Ovary (tissue), 9 donors: ENCODE data around the gene MLX. TPM values are rescaled to one million over a fixed set of nuclear protein-coding genes. Genes with fewer than 3 reads are reported as not detected.

Source experiments
- DNase-seq, 5 donors: peaks; one replicate each; pipeline ENCODE4 v3.0.0-alpha.2; 2019 to 2020
- H3K27ac ChIP-seq, 2 donors: fragments of 200-600 bp; one replicate each; pipeline versions ENCODE4 v1.5.1 to v1.8.0; 2019 to 2022
- H3K27me3 ChIP-seq: fragments of 200-600 bp; one replicate; pipeline ENCODE4 v1.8.0; 2022
- H3K36me3 ChIP-seq: fragments of 200-600 bp; sonication (generic); one replicate; pipeline ENCODE4 v1.5.1; 2019
- H3K4me1 ChIP-seq: one replicate; pipeline ENCODE4 v1.8.1; 2013; ENCODE audit warnings: mild to moderate bottlenecking, moderate library complexity; ENCODE audit not compliant: insufficient read depth
- H3K4me3 ChIP-seq: fragments of 200-600 bp; sonication (generic); one replicate; pipeline ENCODE4 v1.5.1; 2017
- H3K9me3 ChIP-seq, 2 donors: fragments of 200-600 bp in 1 of 2; sonication (generic) in 1 of 2; one replicate each; pipeline versions ENCODE4 v1.5.1 to v1.8.1; 2013 to 2019; ENCODE audit warnings: mild to moderate bottlenecking in 1 of 2, moderate library complexity in 1 of 2
- CTCF ChIP-seq, 3 donors: fragments of 450-650 bp in 2 of 3; fragments of 200-600 bp in 1 of 3; IDR thresholded peaks; one replicate each; pipeline versions ENCODE4 v1.5.1 to v1.8.0; 2016 to 2022; ENCODE audit warnings: antibody characterized with exemption in 3 of 3, mild to moderate bottlenecking in 1 of 3
- EP300 ChIP-seq: sonication (generic); formaldehyde crosslinking; IDR thresholded peaks from one replicate; pipeline ENCODE4 v1.6.1; 2017; ENCODE audit warnings: antibody characterized with exemption
- POLR2A ChIP-seq: fragments of 450-650 bp; IDR thresholded peaks from one replicate; pipeline ENCODE4 v1.6.1; 2017; ENCODE audit warnings: antibody characterized with exemption, mild to moderate bottlenecking, moderate library complexity
- WGBS, 3 donors: extraction: QIAGEN DNeasy Blood & Tissue Kit in 1 of 3; methylation state at CpG; one replicate each; pipeline versions ENCODE4 v1.1.5 to v1.1.7; 2013 to 2017; 5-methylcytosine and 5-hydroxymethylcytosine counted together
- intact Hi-C, 4 donors: fragments of 100-400 bp; cut with DNase I; formaldehyde crosslinking; loops; one replicate each; pipeline versions ENCODE4 v1.11.0 to v1.15.1; 2022 to 2023
- polyA plus RNA-seq, 2 donors: library from polyadenylated mRNA; stranded (reverse); fragments of 200-250 nt in 1 of 2; fragments of 350-450 nt in 1 of 2; fragmentation: Illumina TruSeq in 1 of 2; extraction: RNeasy Lipid Tissue Mini Kit (QIAGEN cat#74804) in 1 of 2; gene quantifications; one replicate each; pipeline ENCODE4 v1.2.3, GENCODE V29; 2013 to 2014
- total RNA-seq, 7 donors: library from RNA; depleted of rRNA in 2 of 7; stranded (reverse); fragments of >200 nt in 2 of 7; fragmentation: NEBNext Ultra II Directional in 3 of 7; extraction: Animal tissue kit (Norgen Biotek cat#: 25700) in 3 of 7; gene quantifications; one replicate each; pipeline versions ENCODE4 v1.1.0 to v1.2.4, GENCODE V29; 2016 to 2023
- donor health status: DM: no; HTN: no; CAD: no; lungs with moderate emphysema.
- donor health status: DM: no; HTN: no; CAD: no.
- donor health status: Bipolar disorder and iron deficiency.
- donor health status: DM: yes; HTN: yes; CAD: no.
- donor health status: DM: no; HTN: no; CAD: no.
- donor health status: DM: yes; HTN: yes; CAD: no.

The MLX gene
- total and polyA plus RNA-seq, 9 donors: 16.5 to 50.8 (median 24.4) TPM

DNA sequence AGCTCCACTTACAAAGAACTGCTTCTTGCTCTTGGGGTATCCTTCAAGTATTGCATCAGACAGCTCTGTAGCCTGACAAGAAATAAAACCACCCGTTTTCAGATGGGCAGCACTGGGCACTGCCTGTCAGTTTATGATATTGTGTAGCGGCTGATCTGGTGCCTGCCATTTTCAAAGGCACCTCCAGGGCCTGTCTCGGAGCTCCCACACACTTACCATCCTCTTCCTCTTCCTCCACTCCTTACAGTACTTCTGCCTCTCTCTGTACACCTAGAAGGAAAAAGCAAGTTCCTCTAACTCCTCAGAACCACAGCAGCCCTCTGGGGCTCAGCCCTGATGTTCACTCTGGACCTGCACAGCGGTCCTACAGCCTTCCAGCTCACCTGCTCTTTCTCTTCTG, 6.2 kb downstream of the MLX start:
- intact Hi-C loops: no loop called here
- TF ChIP-seq EP300 (no peak), POLR2A (no peak), CTCF (IDR thresholded peaks at IDR 0.05) (no peak)
- H3K4me1 ChIP-seq: peaks cover 4% of the 10 kb centered on the region
- H3K36me3 ChIP-seq: no peaks in the 10 kb centered on the region
- 73 to 82% (median 79%) methylated on average over 4 of the region's 4 CpGs for whole genome bisulfite sequencing, 3 donors
- H3K27ac ChIP-seq: no peak overlapping the region
- no peak overlapping the region for H3K4me3 ChIP-seq
- H3K9me3 ChIP-seq: no peaks in the 10 kb centered on the region
- no peak for DNase-seq
- H3K27me3 ChIP-seq: no peaks in the 10 kb centered on the region

DNA sequence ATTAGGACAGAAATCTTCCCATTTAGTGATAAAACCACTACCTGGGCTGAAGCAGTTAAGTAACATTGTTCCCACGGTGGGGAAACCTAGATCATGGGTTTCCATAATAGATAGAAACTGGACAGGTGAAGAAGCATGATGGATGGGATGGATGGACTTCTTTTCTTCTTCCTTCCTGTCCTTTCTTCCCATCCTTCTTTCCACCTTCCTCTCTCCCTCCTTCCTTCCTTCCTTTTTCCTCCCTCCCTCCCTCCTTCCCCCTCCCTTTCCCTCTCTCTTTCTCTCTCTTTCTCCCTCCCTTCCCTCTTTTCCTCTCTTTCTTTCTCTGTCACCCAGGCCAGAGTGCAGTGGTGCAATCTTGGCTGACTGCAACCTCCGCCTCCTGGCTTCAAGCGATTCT, 7.6 kb downstream of the MLX start:
- Histone ChIP-seq H3K4me3 (no peak overlapping the region), H3K27ac (no peak overlapping the region), H3K36me3 (no peaks in the 10 kb centered on the region), H3K27me3 (no peaks in the 10 kb centered on the region), H3K4me1 (peaks cover 4% of the 10 kb centered on the region), H3K9me3 (no peaks in the 10 kb centered on the region)
- TF ChIP-seq POLR2A: no peak
- intact Hi-C loops: no loop called here
- DNase-seq: no peak
- 70 to 85% (median 76%) methylated on average over 3 of the region's 3 CpGs for WGBS, 3 donors

DNA sequence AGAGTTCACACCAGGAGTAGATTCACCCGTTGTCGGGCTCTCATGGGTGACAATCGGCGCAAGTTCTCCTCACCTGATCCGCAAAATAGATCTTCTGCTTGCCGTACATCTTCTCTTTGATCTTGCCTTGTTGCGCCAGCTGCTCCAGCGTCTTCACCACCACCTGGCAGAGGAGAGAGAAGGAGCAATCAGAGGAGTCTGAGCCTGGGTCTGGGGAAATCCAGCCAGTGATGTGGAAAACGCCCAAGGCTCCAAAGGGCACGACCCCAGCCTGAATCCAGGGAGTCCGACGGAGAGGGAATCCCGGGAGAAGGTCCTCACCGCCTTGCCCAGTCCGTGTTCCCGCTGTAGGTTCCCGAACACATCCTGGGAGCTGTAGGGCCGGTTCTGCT, 10.2 kb downstream of the MLX start:
- WGBS, 3 donors: 3 to 4% (median 3%) methylated on average over 18 of the region's 18 CpGs
- H3K4me1 ChIP-seq: peaks cover 4% of the 10 kb centered on the region
- no peaks in the 10 kb centered on the region for H3K27me3 ChIP-seq
- DNase-seq: no peak
- no peaks in the 10 kb centered on the region for H3K9me3 ChIP-seq
- peak overlapping the region; percentile 65 for H3K4me3 ChIP-seq
- intact Hi-C loops: loop anchor here in 2 of 4 donors (1.0 to 5.0 kb wide), 3 partner anchors 100 to 605 kb away; partner anchors contain the start of genes CCR10 (in 1 of the 2) and CNTNAP1 (in 1 of the 2)
- no peak overlapping the region for H3K27ac ChIP-seq
- TF ChIP-seq CTCF (IDR thresholded peaks at IDR 0.05): no peak
- no peak for TF ChIP-seq POLR2A
- no peak for TF ChIP-seq EP300
- H3K36me3 ChIP-seq: no peaks in the 10 kb centered on the region

- Histone ChIP-seq H3K4me1 (peaks cover 4% of the 10 kb centered on the region), H3K9me3 (no peaks in the 10 kb centered on the region), H3K36me3 (no peaks in the 10 kb centered on the region), H3K27me3 (no peaks in the 10 kb centered on the region), H3K4me3 (peak within 1 kb of the TSS; percentile 65), H3K27ac (peak within 1 kb of the TSS in 1 of 2 donors; percentile 78)
- intact Hi-C loops: loop anchor here in 3 of 4 donors (1.0 to 5.0 kb wide), 4 partner anchors 100 to 605 kb away; partner anchors contain the start of genes CCR10 (in 1 of the 3) and CNTNAP1 (in 1 of the 3)
- peak; percentile 39 for TF ChIP-seq POLR2A
- peak in 2 of 3 donors; percentile 15 to 46 for TF ChIP-seq CTCF (IDR thresholded peaks at IDR 0.05)
- no peak for TF ChIP-seq EP300
- DNase-seq: peak; percentile 93 to 96 (median 94)
- 0 to 1% (median 0%) methylated on average over 32 to 52 of the region's 52 CpGs for WGBS, 3 donors
Observed at GRCh38 chr17:42577532-42578281, 10.8 kb downstream of the MLX start, which contains the start of gene PSMC3IP. Gene PSMC3IP, minus strand, starts transcription at chr17:42577729. Its CDS starts 43 bp downstream, at chr17:42577686.
